Testis (tissue), 3 donors: ENCODE measurements around the gene UTP11. TPM values are rescaled to one million over a fixed set of nuclear protein-coding genes. Genes with fewer than 3 reads are reported as not detected.

Experiments used
- DNase-seq: peaks from one replicate; pipeline ENCODE4 v3.0.0-alpha.2; 2019
- H3K27ac ChIP-seq, 2 donors: fragments of 200-600 bp; sonication (generic); one replicate each; pipeline ENCODE4 v1.5.1; 2019
- H3K27me3 ChIP-seq: fragments of 200-600 bp; sonication (generic); one replicate; pipeline ENCODE4 v1.5.1; 2019
- H3K36me3 ChIP-seq: fragments of 200-600 bp; sonication (generic); one replicate; pipeline ENCODE4 v1.5.1; 2017; ENCODE audit warnings: low read depth; ENCODE audit errors: missing control alignments
- H3K4me1 ChIP-seq: fragments of 200-600 bp; sonication (generic); one replicate; pipeline ENCODE4 v1.5.1; 2019
- H3K4me3 ChIP-seq, 2 donors: fragments of 200-600 bp; sonication (generic); one replicate each; pipeline ENCODE4 v1.5.1; 2017 to 2019
- H3K9me3 ChIP-seq: fragments of 200-600 bp; sonication (generic); one replicate; pipeline ENCODE4 v1.5.1; 2017
- CTCF ChIP-seq, 3 experiments: fragments of 450-650 bp in 2 of 3; fragments of 200-600 bp in 1 of 3; sonication (generic) in 1 of 3; IDR thresholded peaks; one replicate each; pipeline ENCODE4 v1.5.1; 2016 to 2019; ENCODE audit warnings: antibody characterized with exemption in 3 of 3, mild to moderate bottlenecking in 2 of 3, moderate library complexity in 1 of 3
- POLR2A ChIP-seq: fragments of 450-650 bp; IDR thresholded peaks from one replicate; pipeline ENCODE4 v1.6.1; 2017; ENCODE audit warnings: antibody characterized with exemption, mild to moderate bottlenecking, moderate library complexity
- WGBS, 2 donors: methylation state at CpG; one replicate each; pipeline ENCODE4 v1.1.5; 2018; 5-methylcytosine and 5-hydroxymethylcytosine counted together
- intact Hi-C: fragments of 100-400 bp; cut with DNase I; formaldehyde crosslinking; loops from one replicate; pipeline ENCODE4 v1.15.1; 2023; ENCODE audit warnings: low total_unique reads
- polyA plus RNA-seq: library from polyadenylated mRNA; stranded (reverse); fragments of 350-450 nt; fragmentation: Illumina TruSeq; extraction: RNeasy Lipid Tissue Mini Kit (QIAGEN cat#74804); gene quantifications from one replicate; pipeline ENCODE4 v1.2.3, GENCODE V29; 2014; ENCODE audit warnings: low read depth, low replicate concordance; ENCODE audit not compliant: insufficient read depth
- total RNA-seq, 2 donors: library from RNA; depleted of rRNA; stranded (reverse); fragments of >200 nt; gene quantifications; one replicate each; pipeline ENCODE4 v1.2.3, GENCODE V29; 2016

The UTP11 gene
- total and polyA plus RNA-seq, 3 donors from 2014 or later = 35.6 to 43.3 (median 42.4) TPM

- H3K9me3 ChIP-seq = no peaks in the 10 kb centered on the region
Observed at GRCh38 chr1:38064197-38064903, 51.8 kb downstream of the UTP11 start.

DNA sequence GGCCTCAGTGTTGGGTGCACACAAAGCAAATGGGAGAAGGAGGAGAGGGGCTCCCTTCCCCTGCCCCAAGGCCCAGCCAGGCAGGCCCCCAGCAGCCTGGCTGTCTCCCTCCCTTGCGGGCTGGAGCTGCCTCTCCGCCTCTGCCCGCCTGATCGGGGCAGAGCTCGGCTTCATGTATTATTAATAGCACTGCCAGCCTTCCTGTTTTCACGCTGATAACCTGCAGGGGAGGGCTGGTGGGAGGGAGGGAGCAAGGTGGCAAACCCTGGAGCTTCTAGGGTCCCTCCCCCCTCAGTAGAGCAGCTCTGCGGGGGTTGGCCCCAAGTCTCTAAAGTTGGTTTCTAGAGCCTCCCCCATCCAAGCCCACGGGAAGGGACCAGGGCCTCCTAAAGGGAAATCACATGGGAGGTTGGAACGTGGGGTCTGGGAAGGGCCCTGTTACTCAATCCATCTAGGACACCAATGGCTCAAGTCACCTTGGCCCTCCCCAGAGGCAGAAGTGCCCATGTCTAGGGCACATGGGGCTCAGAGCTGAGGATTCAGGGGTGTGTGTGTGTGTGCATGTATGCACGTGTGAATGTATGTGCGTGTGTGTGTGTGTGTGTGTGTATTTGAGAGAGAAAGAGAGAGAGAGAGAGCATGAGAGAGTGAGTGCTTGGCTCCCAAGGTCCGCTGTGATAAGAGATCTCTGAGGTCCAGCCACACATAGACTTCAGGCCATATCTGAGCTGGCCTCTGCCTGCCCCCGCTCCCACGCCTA lies 55.9 kb downstream of the UTP11 start:
- no peak for DNase-seq
- no peak for TF ChIP-seq POLR2A
- TF ChIP-seq CTCF (IDR thresholded peaks at IDR 0.05) = no peak
- no peak overlapping the region for H3K4me3 ChIP-seq
- no peaks in the 10 kb centered on the region for H3K36me3 ChIP-seq
- whole genome bisulfite sequencing, 2 donors = 76 to 85% methylated on average over 5 to 14 of the region's 14 CpGs
- H3K4me1 ChIP-seq = no peaks in the 10 kb centered on the region
- no peaks in the 10 kb centered on the region for H3K9me3 ChIP-seq
- H3K27me3 ChIP-seq = no peaks in the 10 kb centered on the region
- intact Hi-C loops = no loop called here
- H3K27ac ChIP-seq = no peak overlapping the region

More at GRCh38 chr1:38064197-38064903, 51.8 kb downstream of the UTP11 start:
- no peak for DNase-seq
- no peaks in the 10 kb centered on the region for H3K36me3 ChIP-seq
- intact Hi-C loops = no loop called here
- no peak overlapping the region for H3K4me3 ChIP-seq
- H3K27me3 ChIP-seq = no peaks in the 10 kb centered on the region
- no peaks in the 10 kb centered on the region for H3K4me1 ChIP-seq
- TF ChIP-seq CTCF (IDR thresholded peaks at IDR 0.05) (no peak), POLR2A (no peak)
- WGBS, 2 donors = 71 to 80% methylated on average over 4 to 11 of the region's 11 CpGs
- H3K27ac ChIP-seq = no peak overlapping the region

DNA sequence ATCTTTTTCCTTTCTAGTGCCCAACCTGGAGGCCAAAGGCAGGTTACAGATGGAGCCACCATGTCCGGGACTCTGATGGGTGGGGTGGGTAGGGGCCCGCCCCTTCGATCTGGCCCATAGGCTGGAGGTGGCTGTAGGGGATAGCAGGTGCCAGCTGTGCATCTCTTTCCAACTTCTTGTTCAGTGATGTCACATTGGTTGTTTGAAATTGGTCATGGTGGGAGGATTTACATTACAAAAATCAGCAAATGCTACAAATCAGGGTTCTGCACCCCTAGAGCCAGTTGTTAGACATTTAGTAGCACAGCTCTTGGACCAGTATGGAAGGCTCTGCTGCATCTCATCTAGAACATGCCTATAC lies 56.4 kb downstream of the UTP11 start:
- no peaks in the 10 kb centered on the region for H3K4me1 ChIP-seq
- TF ChIP-seq CTCF (IDR thresholded peaks at IDR 0.05) (no peak), POLR2A (no peak)
- no peak for DNase-seq
- H3K27me3 ChIP-seq = no peaks in the 10 kb centered on the region
- no peaks in the 10 kb centered on the region for H3K36me3 ChIP-seq
- no peaks in the 10 kb centered on the region for H3K9me3 ChIP-seq
- intact Hi-C loops = no loop called here
- H3K4me3 ChIP-seq = no peak overlapping the region
- WGBS, 2 donors = 92 to 95% methylated on average over 3 of the region's 3 CpGs
- no peak overlapping the region for H3K27ac ChIP-seq

GRCh38 chr1:38071312-38072256 lies 59.0 kb downstream of the UTP11 start:
- TF ChIP-seq CTCF (IDR thresholded peaks at IDR 0.05) = no peak
- no peak for TF ChIP-seq POLR2A
- no peaks in the 10 kb centered on the region for H3K27me3 ChIP-seq
- no peaks in the 10 kb centered on the region for H3K9me3 ChIP-seq
- intact Hi-C loops = no loop called here
- no peaks in the 10 kb centered on the region for H3K36me3 ChIP-seq
- no peak overlapping the region for H3K4me3 ChIP-seq
- WGBS, 2 donors = 77 to 81% methylated on average over 10 of the region's 10 CpGs
- DNase-seq = no peak
- no peaks in the 10 kb centered on the region for H3K4me1 ChIP-seq
- H3K27ac ChIP-seq = no peak overlapping the region
